H1 (cell line): ENCODE data around the gene COL11A2. TPM values are rescaled to one million over a fixed set of nuclear protein-coding genes. Genes with fewer than 3 reads are reported as not detected.

ENCODE experiments used
- CTCF ChIA-PET: fragments of 300-600 bp; sonication (Branson Sonifier 250); formaldehyde crosslinking; loops from one replicate; lab custom pipeline; 2021; ENCODE audit not compliant: partially characterized antibody; lab: Charles Lee
- POLR2A ChIA-PET: fragments of 300-600 bp; sonication (Branson Sonifier 250); formaldehyde crosslinking; loops from one replicate; lab custom pipeline; 2021; ENCODE audit warnings: inconsistent platforms; ENCODE audit not compliant: partially characterized antibody; lab: Charles Lee
- DNase-seq, 2 experiments: peaks; one replicate each; pipeline versions ENCODE4 v3.0.0 to v3.0.0-alpha.2; 2010 to 2022; ENCODE audit warnings: low spot score in 2 of 2, low read depth in 1 of 2, mixed read lengths in 1 of 2
- FAIRE-seq: peaks from 2 replicates; lab custom pipeline; 2011; peaks lifted over from hg19 to GRCh38; lab: Jason Lieb, UNC
- H2AFZ ChIP-seq: 2 replicates; pipeline ENCODE4 v1.8.1; 2012; ENCODE audit warnings: low read length, inconsistent platforms
- H2AK5ac ChIP-seq: 2 replicates; pipeline ENCODE4 v1.6.1; 2013; ENCODE audit warnings: low read depth, low read length
- H2BK120ac ChIP-seq: replicated peaks from 2 replicates; pipeline ENCODE3; 2013; ENCODE audit warnings: low read depth, low read length, inconsistent platforms
- H2BK12ac ChIP-seq: 2 replicates; pipeline ENCODE4 v1.6.1; 2013; ENCODE audit warnings: low read depth, low read length
- H2BK15ac ChIP-seq: 2 replicates; pipeline ENCODE4 v1.6.1; 2013; ENCODE audit warnings: low read length
- H2BK20ac ChIP-seq: 2 replicates; pipeline ENCODE4 v1.6.1; 2013; ENCODE audit warnings: low read length
- H2BK5ac ChIP-seq: 2 replicates; pipeline ENCODE4 v1.6.1; 2013; ENCODE audit warnings: low read depth, low read length
- H3K14ac ChIP-seq: 2 replicates; pipeline ENCODE4 v1.6.1; 2013; ENCODE audit warnings: inconsistent platforms; ENCODE audit not compliant: insufficient read length
- H3K18ac ChIP-seq: 2 replicates; pipeline ENCODE4 v1.6.1; 2013; ENCODE audit warnings: low read length; ENCODE audit errors: extremely low read depth
- H3K23ac ChIP-seq: 2 replicates; pipeline ENCODE4 v1.6.1; 2013; ENCODE audit warnings: inconsistent platforms; ENCODE audit not compliant: insufficient read length
- H3K23me2 ChIP-seq: 2 replicates; pipeline ENCODE4 v1.6.1; 2013; ENCODE audit warnings: low read depth, low read length
- H3K27ac ChIP-seq: 2 replicates; pipeline ENCODE4 v1.6.1; 2011; ENCODE audit warnings: low read depth, low read length, inconsistent platforms
- H3K27me3 ChIP-seq, 4 experiments: replicated peaks in 1 of 4; 1 replicate in 1 of 4; 2 replicates in 3 of 4; pipeline versions ENCODE4 v1.6.1 to v1.8.1; 2011 to 2013; ENCODE audit warnings: low read length in 3 of 4, mild to moderate bottlenecking in 3 of 4, inconsistent platforms in 2 of 4, mixed read lengths in 2 of 4, moderate library complexity in 1 of 4; ENCODE audit not compliant: control insufficient read depth in 3 of 4, insufficient read depth in 3 of 4; ENCODE audit errors: extremely low read depth in 1 of 4
- H3K36me3 ChIP-seq, 4 experiments: 2 replicates each; pipeline versions ENCODE4 v1.6.1 to v1.8.1; 2011 to 2013; ENCODE audit warnings: mild to moderate bottlenecking in 4 of 4, low read length in 3 of 4, moderate library complexity in 2 of 4, control low read depth in 1 of 4, inconsistent platforms in 1 of 4; ENCODE audit not compliant: insufficient read depth in 4 of 4, control insufficient read depth in 2 of 4
- H3K4ac ChIP-seq: replicated peaks from 2 replicates; pipeline ENCODE3; 2013; ENCODE audit warnings: low read length, low read depth, mixed read lengths, inconsistent platforms; ENCODE audit not compliant: insufficient read length
- H3K4me1 ChIP-seq, 4 experiments: replicated peaks in 1 of 4; 1 replicate in 1 of 4; 2 replicates in 3 of 4; pipeline versions ENCODE4 v1.6.1 to v1.8.1; 2011 to 2013; ENCODE audit warnings: low read length in 3 of 4, inconsistent platforms in 2 of 4, mixed read lengths in 1 of 4; ENCODE audit not compliant: insufficient read depth in 4 of 4, control insufficient read depth in 3 of 4
- H3K4me2 ChIP-seq, 2 experiments: 2 replicates each; pipeline versions ENCODE4 v1.6.1 to v1.8.1; 2011 to 2013; ENCODE audit warnings: low read depth in 2 of 2, low read length in 2 of 2, control low read depth in 1 of 2, inconsistent platforms in 1 of 2, mild to moderate bottlenecking in 1 of 2; ENCODE audit not compliant: insufficient read depth in 1 of 2
- H3K4me3 ChIP-seq, 4 experiments: fragments of 200-600, 300-600 bp in 1 of 4; sonication (generic), shearing (Covaris generic), sonication (Bioruptor Twin) in 1 of 4; 2 replicates each; pipeline versions ENCODE4 v1.5.1 to v1.8.1; 2011 to 2016; ENCODE audit warnings: low read length in 4 of 4, low read depth in 3 of 4, control low read depth in 2 of 4, inconsistent platforms in 2 of 4, mild to moderate bottlenecking in 2 of 4, mixed read lengths in 1 of 4, moderate library complexity in 1 of 4; ENCODE audit not compliant: insufficient read depth in 2 of 4; ENCODE audit errors: extremely low read depth in 1 of 4
- H3K56ac ChIP-seq: replicated peaks from 2 replicates; pipeline ENCODE3; 2013; ENCODE audit warnings: low read depth, mild to moderate bottlenecking, mixed read lengths, low read length, inconsistent platforms; ENCODE audit not compliant: insufficient read length
- H3K79me1 ChIP-seq: 2 replicates; pipeline ENCODE4 v1.6.1; 2013; ENCODE audit warnings: low read depth, low read length, control low read depth
- H3K79me2 ChIP-seq, 2 experiments: 2 replicates each; pipeline versions ENCODE4 v1.6.1 to v1.8.1; 2012 to 2013; ENCODE audit warnings: low read length in 2 of 2, mild to moderate bottlenecking in 2 of 2, inconsistent platforms in 1 of 2; ENCODE audit not compliant: insufficient read depth in 2 of 2, control insufficient read depth in 1 of 2
- H3K9ac ChIP-seq, 4 experiments: replicated peaks in 1 of 4; 1 replicate in 1 of 4; 2 replicates in 3 of 4; pipeline versions ENCODE4 v1.6.1 to v1.8.1; 2011 to 2013; ENCODE audit warnings: low read depth in 3 of 4, low read length in 3 of 4, control low read depth in 2 of 4, mild to moderate bottlenecking in 2 of 4, moderate library complexity in 2 of 4, inconsistent platforms in 1 of 4; ENCODE audit errors: extremely low read depth in 1 of 4
- H3K9me3 ChIP-seq, 2 experiments: 2 replicates each; pipeline versions ENCODE4 v1.6.1 to v1.8.1; 2012 to 2013; ENCODE audit warnings: mild to moderate bottlenecking in 2 of 2, moderate library complexity in 2 of 2, control low read depth in 1 of 2, inconsistent platforms in 1 of 2, low read depth in 1 of 2, low read length in 1 of 2, mixed read lengths in 1 of 2; ENCODE audit not compliant: insufficient read depth in 2 of 2
- H4K20me1 ChIP-seq, 2 experiments: replicated peaks in 1 of 2; 2 replicates each; pipeline versions ENCODE3 to v1.8.1; 2011 to 2013; ENCODE audit warnings: inconsistent platforms in 2 of 2, low read length in 2 of 2, mild to moderate bottlenecking in 1 of 2; ENCODE audit not compliant: insufficient read depth in 2 of 2, control insufficient read depth in 1 of 2
- H4K5ac ChIP-seq: 2 replicates; pipeline ENCODE4 v1.6.1; 2013; ENCODE audit warnings: low read length, low read depth, mixed read lengths, inconsistent platforms; ENCODE audit not compliant: insufficient read length
- H4K8ac ChIP-seq: 2 replicates; pipeline ENCODE4 v1.8.0; 2013; ENCODE audit warnings: mild to moderate bottlenecking, moderate library complexity, low read length, inconsistent platforms; ENCODE audit not compliant: insufficient read depth; ENCODE audit errors: extremely low read depth
- H4K91ac ChIP-seq: replicated peaks from 2 replicates; pipeline ENCODE3; 2013; ENCODE audit warnings: low read length, mixed read lengths, inconsistent platforms; ENCODE audit not compliant: insufficient read length
- CTCF ChIP-seq, 3 experiments: IDR thresholded peaks; 1 replicate in 2 of 3; 2 replicates in 1 of 3; pipeline versions ENCODE4 v1.5.1 to v1.6.1; 2011; ENCODE audit warnings: low read length in 3 of 3, mild to moderate bottlenecking in 3 of 3, inconsistent platforms in 2 of 3, low read depth in 1 of 3, moderate library complexity in 1 of 3; ENCODE audit not compliant: insufficient read depth in 1 of 3; ENCODE audit errors: control extremely low read depth in 1 of 3
- E2F6 ChIP-seq: IDR thresholded peaks from 2 replicates; pipeline ENCODE4 v1.6.1; 2012; ENCODE audit warnings: inconsistent platforms
- HDAC6 ChIP-seq: IDR thresholded peaks from one replicate; pipeline ENCODE4 v1.7.1; 2012; ENCODE audit warnings: low read depth, mild to moderate bottlenecking, inconsistent platforms, low read length, moderate library complexity
- RAD21 ChIP-seq, 2 experiments: IDR thresholded peaks in 1 of 2; conservative IDR thresholded peaks in 1 of 2; 2 replicates each; pipeline ENCODE4 v1.6.1; 2011; ENCODE audit warnings: low read depth in 2 of 2, low read length in 2 of 2, improper control_type of control experiment in 1 of 2, inconsistent platforms in 1 of 2, mild to moderate bottlenecking in 1 of 2, moderate library complexity in 1 of 2
- WGBS, 2 experiments: shearing (Covaris generic) in 1 of 2; methylation state at CpG; one replicate each; pipeline versions ENCODE4 v1.1.6 to v1.1.7; 2013 to 2015; ENCODE audit warnings: low lambda C conversion rate in 2 of 2, mixed read lengths in 2 of 2, inconsistent platforms in 1 of 2, low coverage in 1 of 2, missing lambda C conversion rate in 1 of 2; ENCODE audit not compliant: insufficient replicate concordance in 2 of 2, insufficient coverage in 1 of 2, insufficient read length in 1 of 2; ENCODE audit errors: extremely low coverage in 1 of 2, missing lambda C conversion rate in 1 of 2; 5-methylcytosine and 5-hydroxymethylcytosine counted together
- polyA plus RNA-seq, 7 experiments: library from polyadenylated mRNA; depleted of rRNA in 3 of 7; stranded (reverse) in 5 of 7; unstranded in 2 of 7; fragments of >200 nt in 5 of 7; fragments of 200-250 nt in 2 of 7; gene quantifications; 1 replicate in 5 of 7; 2 replicates in 1 of 7; 4 replicates in 1 of 7; pipeline versions ENCODE4 v1.2.1 to v1.2.3, GENCODE V29; 2011 to 2013; ENCODE audit warnings: missing spikeins in 2 of 7, mixed read lengths in 2 of 7
- total RNA-seq: library from RNA; stranded (reverse); fragmentation: NEBNext Ultra II Directional; extraction: Animal tissue kit (Norgen Biotek cat#: 25700); gene quantifications from 2 replicates; pipeline ENCODE4 v1.2.1, GENCODE V29; 2021

The COL11A2 gene
- total and polyA plus RNA-seq, 2 of the 8 experiments (the other 6 are each of a cell fraction or from before 2014, with no cell fraction given): 2.8 to 3.8 TPM

- H3K4me3 ChIP-seq: no peak overlapping the region
- no peak overlapping the region for H3K23ac ChIP-seq
- H3K27me3 ChIP-seq: no peaks in the 10 kb centered on the region
- no peak overlapping the region for H3K4me2 ChIP-seq
- H2BK20ac ChIP-seq: no peak overlapping the region
- no peak overlapping the region for H3K56ac ChIP-seq
- WGBS, 2 experiments: 79% methylated on average over 5 of the region's 5 CpGs; no CpG with 5 or more reads in 1 of the 2 experiments
- no peak overlapping the region for H3K9ac ChIP-seq
- no peak overlapping the region for H4K5ac ChIP-seq
- H2BK12ac ChIP-seq: no peak overlapping the region
- no peak overlapping the region for H2BK15ac ChIP-seq
- CTCF ChIA-PET: interaction anchor here (0.6 to 6.8 kb wide), 34 partner anchors 9 to 872 kb away, joined by 3 to 63 read pairs (median 4); no protein-coding TSS in a partner anchor
- no peak overlapping the region for H2BK5ac ChIP-seq
- peaks cover 5 to 54% of the 10 kb centered on the region in 2 experiments; a peak in 2 of 4 replicates for H3K79me2 ChIP-seq
- DNase-seq: peak in 1 of 2 experiments; percentile 91
- H3K14ac ChIP-seq: no peak overlapping the region
- H3K4me1 ChIP-seq: peaks cover 0 to under 1% (median 0%) of the 10 kb centered on the region in 4 experiments; a peak in 2 of 7 replicates
- peak; percentile 72 to 85 (median 80) for TF ChIP-seq CTCF (IDR thresholded peaks at IDR 0.05; ENCODE audit: control extremely low read depth in 1 of 3, insufficient read depth in 1 of 3, low read depth in 1 of 3, low read length in 3 of 3)
- peak; percentile 45 to 56; a peak in 3 of 4 replicates for TF ChIP-seq RAD21 (IDR thresholded peaks at IDR 0.05 in 1 of 2, conservative IDR thresholded peaks at IDR 0.05 in 1 of 2; ENCODE audit: low read depth in 2 of 2, low read length in 2 of 2)
- TF ChIP-seq HDAC6: no peak
- 0 out of 2 replicates have a peak, but pooled peaks have one; percentile 10 for TF ChIP-seq E2F6
- TF ChIP-seq, all 59 proteins: peak for 3
- no peak overlapping the region for H2BK120ac ChIP-seq
- POLR2A ChIA-PET: interaction anchor here (0.7 to 2.1 kb wide), 8 partner anchors 9 to 158 kb away, joined by 3 to 15 read pairs (median 4); partner anchors contain the start of gene BRD2
- H4K20me1 ChIP-seq: peaks cover 4 to 5% of the 10 kb centered on the region in 2 experiments
- peaks cover 8 to 73% (median 39%) of the 10 kb centered on the region in 4 experiments; a peak in 7 of 8 replicates for H3K36me3 ChIP-seq
- H4K91ac ChIP-seq: no peak overlapping the region
- no peak overlapping the region for H3K27ac ChIP-seq
- H3K23me2 ChIP-seq: no peaks in the 10 kb centered on the region
- H3K4ac ChIP-seq: no peak overlapping the region
- FAIRE-seq: peak; percentile 39
- H3K18ac ChIP-seq: no peak overlapping the region
- H2AK5ac ChIP-seq: no peak overlapping the region
- H2AFZ ChIP-seq: no peak overlapping the region
- peaks cover 31 to 34% of the 10 kb centered on the region in 2 experiments for H3K9me3 ChIP-seq
- no peak overlapping the region for H4K8ac ChIP-seq
- H3K79me1 ChIP-seq: peaks cover 2% of the 10 kb centered on the region; the same call in 1 of the 2 replicates
These were observed 66.1 kb downstream of the COL11A2 start for GRCh38 chr6:33126101-33126714.
